ENCODE measurements around the gene UGT2B17.

DNA sequence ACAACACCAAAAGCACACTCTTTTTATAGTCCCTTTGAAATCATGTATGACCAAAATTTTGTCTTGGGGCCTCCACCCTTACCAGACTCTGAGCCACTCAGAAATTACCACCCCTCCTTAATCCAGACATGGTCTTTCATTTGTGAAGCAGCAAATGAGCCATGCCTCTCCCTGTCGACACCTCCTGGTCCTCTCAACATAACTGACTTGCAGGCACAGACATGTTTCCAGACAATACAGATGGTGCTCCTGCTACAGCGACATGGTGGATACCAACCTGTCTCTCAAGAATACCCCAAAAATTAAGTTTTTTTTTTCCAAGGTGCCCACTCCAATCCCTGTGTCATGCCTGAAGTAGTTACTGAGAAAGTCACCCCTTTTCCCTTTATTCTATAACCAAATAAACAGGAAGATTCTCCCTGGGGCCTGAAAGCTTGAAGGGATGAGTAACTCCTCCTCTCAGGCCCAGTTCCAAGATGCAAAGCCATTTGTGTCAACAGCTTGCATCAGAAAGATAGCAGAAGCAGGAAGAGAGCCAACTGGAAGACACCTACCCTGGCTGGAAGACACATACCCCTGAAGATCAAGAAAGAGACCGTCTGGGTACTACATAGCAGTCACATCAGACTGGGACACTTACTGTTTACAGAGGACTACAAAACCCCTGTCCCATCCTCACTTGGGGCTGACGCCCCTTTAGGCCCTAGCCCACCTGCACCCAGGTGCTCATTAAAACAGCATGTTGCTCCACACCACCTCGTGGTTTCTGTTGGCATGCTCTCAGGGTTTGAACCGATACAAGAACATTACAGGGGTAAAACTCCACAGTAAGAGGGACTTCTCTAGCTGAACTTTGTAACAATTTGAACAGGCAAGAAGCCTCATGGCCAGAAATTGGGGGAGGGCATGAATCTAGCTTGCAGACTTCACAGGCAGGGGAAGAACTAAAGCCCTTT, 5.5 kb upstream of the UGT2B17 start:
- TF ChIP-seq NBN (conservative IDR thresholded peaks at IDR 0.05) (no peak), TBL1XR1 (IDR thresholded peaks at IDR 0.05; ENCODE audit: borderline replicate concordance, low read length, partially characterized antibody) (no peak), SMC3 (IDR thresholded peaks at IDR 0.05; ENCODE audit: low read length) (no peak), SRSF9 (IDR thresholded peaks at IDR 0.05; ENCODE audit: borderline replicate concordance, insufficient read depth, low read depth, low read length, poor library complexity, severe bottlenecking) (no peak), POLR2AphosphoS5 (IDR thresholded peaks at IDR 0.05; ENCODE audit: low read depth, low read length) (no peak), STAT5B (CRISPR knock-in tag; IDR thresholded peaks at IDR 0.05) (no peak), ZNF121 (CRISPR knock-in tag; IDR thresholded peaks at IDR 0.05) (no peak), KLF16 (CRISPR knock-in tag; IDR thresholded peaks at IDR 0.05) (no peak), ZNF274 (CRISPR knock-in tag; IDR thresholded peaks at IDR 0.05) (no peak)
- TF ChIP-seq, protein P1, sequence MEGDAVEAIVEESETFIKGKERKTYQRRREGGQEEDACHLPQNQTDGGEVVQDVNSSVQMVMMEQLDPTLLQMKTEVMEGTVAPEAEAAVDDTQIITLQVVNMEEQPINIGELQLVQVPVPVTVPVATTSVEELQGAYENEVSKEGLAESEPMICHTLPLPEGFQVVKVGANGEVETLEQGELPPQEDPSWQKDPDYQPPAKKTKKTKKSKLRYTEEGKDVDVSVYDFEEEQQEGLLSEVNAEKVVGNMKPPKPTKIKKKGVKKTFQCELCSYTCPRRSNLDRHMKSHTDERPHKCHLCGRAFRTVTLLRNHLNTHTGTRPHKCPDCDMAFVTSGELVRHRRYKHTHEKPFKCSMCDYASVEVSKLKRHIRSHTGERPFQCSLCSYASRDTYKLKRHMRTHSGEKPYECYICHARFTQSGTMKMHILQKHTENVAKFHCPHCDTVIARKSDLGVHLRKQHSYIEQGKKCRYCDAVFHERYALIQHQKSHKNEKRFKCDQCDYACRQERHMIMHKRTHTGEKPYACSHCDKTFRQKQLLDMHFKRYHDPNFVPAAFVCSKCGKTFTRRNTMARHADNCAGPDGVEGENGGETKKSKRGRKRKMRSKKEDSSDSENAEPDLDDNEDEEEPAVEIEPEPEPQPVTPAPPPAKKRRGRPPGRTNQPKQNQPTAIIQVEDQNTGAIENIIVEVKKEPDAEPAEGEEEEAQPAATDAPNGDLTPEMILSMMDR (CRISPR knock-in tag; IDR thresholded peaks at IDR 0.05): no peak
- TF ChIP-seq, protein P2, sequence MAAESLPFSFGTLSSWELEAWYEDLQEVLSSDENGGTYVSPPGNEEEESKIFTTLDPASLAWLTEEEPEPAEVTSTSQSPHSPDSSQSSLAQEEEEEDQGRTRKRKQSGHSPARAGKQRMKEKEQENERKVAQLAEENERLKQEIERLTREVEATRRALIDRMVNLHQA (CRISPR knock-in tag; IDR thresholded peaks at IDR 0.05): no peak
- TF ChIP-seq, protein P3, sequence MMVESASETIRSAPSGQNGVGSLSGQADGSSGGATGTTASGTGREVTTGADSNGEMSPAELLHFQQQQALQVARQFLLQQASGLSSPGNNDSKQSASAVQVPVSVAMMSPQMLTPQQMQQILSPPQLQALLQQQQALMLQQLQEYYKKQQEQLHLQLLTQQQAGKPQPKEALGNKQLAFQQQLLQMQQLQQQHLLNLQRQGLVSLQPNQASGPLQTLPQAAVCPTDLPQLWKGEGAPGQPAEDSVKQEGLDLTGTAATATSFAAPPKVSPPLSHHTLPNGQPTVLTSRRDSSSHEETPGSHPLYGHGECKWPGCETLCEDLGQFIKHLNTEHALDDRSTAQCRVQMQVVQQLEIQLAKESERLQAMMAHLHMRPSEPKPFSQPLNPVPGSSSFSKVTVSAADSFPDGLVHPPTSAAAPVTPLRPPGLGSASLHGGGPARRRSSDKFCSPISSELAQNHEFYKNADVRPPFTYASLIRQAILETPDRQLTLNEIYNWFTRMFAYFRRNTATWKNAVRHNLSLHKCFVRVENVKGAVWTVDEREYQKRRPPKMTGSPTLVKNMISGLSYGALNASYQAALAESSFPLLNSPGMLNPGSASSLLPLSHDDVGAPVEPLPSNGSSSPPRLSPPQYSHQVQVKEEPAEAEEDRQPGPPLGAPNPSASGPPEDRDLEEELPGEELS (CRISPR knock-in tag; IDR thresholded peaks at IDR 0.05): no peak
- TF ChIP-seq, protein P4, sequence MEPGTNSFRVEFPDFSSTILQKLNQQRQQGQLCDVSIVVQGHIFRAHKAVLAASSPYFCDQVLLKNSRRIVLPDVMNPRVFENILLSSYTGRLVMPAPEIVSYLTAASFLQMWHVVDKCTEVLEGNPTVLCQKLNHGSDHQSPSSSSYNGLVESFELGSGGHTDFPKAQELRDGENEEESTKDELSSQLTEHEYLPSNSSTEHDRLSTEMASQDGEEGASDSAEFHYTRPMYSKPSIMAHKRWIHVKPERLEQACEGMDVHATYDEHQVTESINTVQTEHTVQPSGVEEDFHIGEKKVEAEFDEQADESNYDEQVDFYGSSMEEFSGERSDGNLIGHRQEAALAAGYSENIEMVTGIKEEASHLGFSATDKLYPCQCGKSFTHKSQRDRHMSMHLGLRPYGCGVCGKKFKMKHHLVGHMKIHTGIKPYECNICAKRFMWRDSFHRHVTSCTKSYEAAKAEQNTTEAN (CRISPR knock-in tag; conservative IDR thresholded peaks at IDR 0.05): no peak
- TF ChIP-seq, protein P5, sequence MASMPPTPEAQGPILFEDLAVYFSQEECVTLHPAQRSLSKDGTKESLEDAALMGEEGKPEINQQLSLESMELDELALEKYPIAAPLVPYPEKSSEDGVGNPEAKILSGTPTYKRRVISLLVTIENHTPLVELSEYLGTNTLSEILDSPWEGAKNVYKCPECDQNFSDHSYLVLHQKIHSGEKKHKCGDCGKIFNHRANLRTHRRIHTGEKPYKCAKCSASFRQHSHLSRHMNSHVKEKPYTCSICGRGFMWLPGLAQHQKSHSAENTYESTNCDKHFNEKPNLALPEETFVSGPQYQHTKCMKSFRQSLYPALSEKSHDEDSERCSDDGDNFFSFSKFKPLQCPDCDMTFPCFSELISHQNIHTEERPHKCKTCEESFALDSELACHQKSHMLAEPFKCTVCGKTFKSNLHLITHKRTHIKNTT (CRISPR knock-in tag; IDR thresholded peaks at IDR 0.05): no peak

All from HepG2 (cell line).